Aorta (tissue), 5 donors: Measurements from ENCODE around the gene GPC5. TPM values are rescaled to one million over a fixed set of nuclear protein-coding genes. Genes with fewer than 3 reads are reported as not detected.
A peak's percentile ranks its signal among the peaks of the same experiment; 100 is the strongest.
"Not testable (repeated sequence)": the region's sequence is repeated elsewhere in the genome, so short reads cannot be mapped to it uniquely, and the experiment has no call there.

Experiments
- ATAC-seq: fragments of 200-7000 bp; cut with Tn5 transposase; one replicate; pipeline ENCODE4 v1.9.1; 2022; ENCODE audit warnings: moderate library complexity; ENCODE audit not compliant: low FRiP score
- DNase-seq, 2 donors: peaks; one replicate each; pipeline ENCODE4 v3.0.0-alpha.2; 2020
- H3K27ac ChIP-seq, 2 donors: one replicate each; pipeline ENCODE4 v1.5.1; 2013; ENCODE audit warnings: low read length in 2 of 2, mild to moderate bottlenecking in 2 of 2, moderate library complexity in 2 of 2, control low read depth in 1 of 2, inconsistent platforms in 1 of 2, low read depth in 1 of 2
- H3K27me3 ChIP-seq, 2 donors: one replicate each; pipeline ENCODE4 v1.6.1; 2013; ENCODE audit warnings: control low read depth in 1 of 2, low read length in 1 of 2, mild to moderate bottlenecking in 1 of 2, moderate library complexity in 1 of 2; ENCODE audit not compliant: insufficient read depth in 2 of 2, control insufficient read depth in 1 of 2
- H3K36me3 ChIP-seq, 2 donors: one replicate each; pipeline ENCODE4 v1.6.1; 2013; ENCODE audit warnings: control low read depth in 1 of 2, low read length in 1 of 2, mild to moderate bottlenecking in 1 of 2; ENCODE audit not compliant: insufficient read depth in 2 of 2, control insufficient read depth in 1 of 2
- H3K4me1 ChIP-seq, 2 donors: one replicate each; pipeline ENCODE4 v1.6.1; 2013; ENCODE audit warnings: low read length in 2 of 2, control low read depth in 1 of 2, mild to moderate bottlenecking in 1 of 2, moderate library complexity in 1 of 2; ENCODE audit not compliant: insufficient read depth in 2 of 2, control insufficient read depth in 1 of 2
- H3K4me3 ChIP-seq, 2 donors: one replicate each; pipeline ENCODE4 v1.5.1; 2013; ENCODE audit warnings: low read length in 2 of 2, control low read depth in 1 of 2, mild to moderate bottlenecking in 1 of 2
- H3K9me3 ChIP-seq: one replicate; pipeline ENCODE4 v1.6.1; 2013; ENCODE audit warnings: mild to moderate bottlenecking, low read length; ENCODE audit not compliant: control insufficient read depth
- WGBS, 2 donors: extraction: QIAGEN DNeasy Blood & Tissue Kit; methylation state at CpG; one replicate each; pipeline ENCODE4 v1.1.7; 2013; 5-methylcytosine and 5-hydroxymethylcytosine counted together
- intact Hi-C, 2 donors: fragments of 100-400 bp; cut with DNase I; formaldehyde crosslinking; loops; one replicate each; pipeline versions ENCODE4 v1.14.2 to v1.15.0; 2022
- polyA plus RNA-seq, 2 donors: library from polyadenylated mRNA; stranded (reverse); fragments of 200-250 nt; gene quantifications; one replicate each; pipeline ENCODE4 v1.2.3, GENCODE V29; 2013
- total RNA-seq, 2 donors: library from RNA; stranded (reverse); fragmentation: NEBNext Ultra II Directional; extraction: Animal tissue kit (Norgen Biotek cat#: 25700); gene quantifications; one replicate each; pipeline ENCODE4 v1.2.1, GENCODE V29; 2021
- donor health status: healthy with polysubstance abuse.
- donor health status: Bipolar disorder and iron deficiency.
- donor health status: DM: no; HTN: no; CAD: no.
- donor health status: DM: no; HTN: no; CAD: no.
- donor health status: DM: yes; HTN: yes; CAD: no.

The GPC5 gene
- total and polyA plus RNA-seq, 4 donors: 0.97 to 1.5 TPM; not detected in 2

DNA sequence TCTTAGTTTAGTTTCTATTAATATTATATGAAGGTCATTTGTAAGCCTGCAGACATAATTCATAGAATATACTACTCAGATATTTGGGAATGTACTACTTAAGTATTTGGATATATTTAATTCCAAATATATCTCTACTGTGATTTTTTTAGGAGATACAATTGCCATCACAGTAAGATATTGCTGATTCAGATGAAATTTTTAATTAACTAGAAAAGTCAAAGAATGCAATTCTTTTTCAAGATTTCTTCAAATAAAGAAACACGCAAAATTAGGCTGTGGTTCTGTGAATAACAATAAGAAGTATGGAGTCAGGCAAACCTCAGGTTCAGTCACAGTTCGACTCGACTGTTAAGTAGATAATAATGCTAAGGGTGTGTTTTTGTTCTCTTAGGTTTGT lies 1277.8 kb downstream of the GPC5 start:
- DNase-seq: no peak
- Histone ChIP-seq H3K4me3 (no peak overlapping the region), H3K27ac (no peak overlapping the region), H3K4me1 (no peaks in the 10 kb centered on the region), H3K36me3 (no peaks in the 10 kb centered on the region), H3K9me3 (no peaks in the 10 kb centered on the region), H3K27me3 (no peaks in the 10 kb centered on the region)
- intact Hi-C loops: no loop called here
- WGBS, 2 donors: 93 to 96% methylated on average over 3 of the region's 3 CpGs
- ATAC-seq: no peak

DNA sequence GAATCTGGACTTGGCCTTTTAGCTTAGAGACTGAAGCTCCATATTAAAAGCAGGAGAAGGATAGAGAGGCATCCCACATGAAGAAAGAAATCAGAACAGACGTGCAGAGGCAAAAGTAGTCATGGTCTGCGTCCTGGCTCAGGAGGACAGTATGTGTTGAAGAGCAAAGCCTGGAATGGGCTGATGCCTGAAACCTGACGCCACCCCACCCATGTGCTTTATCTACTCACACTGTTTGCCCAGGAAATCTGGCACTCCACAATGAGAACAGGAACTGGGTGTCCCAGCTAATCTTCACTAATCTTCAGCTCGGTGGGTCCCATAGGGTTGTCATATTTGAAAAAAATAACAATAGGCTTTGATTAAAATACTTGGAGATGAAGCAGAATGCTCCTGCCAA lies 1279.2 kb downstream of the GPC5 start:
- no peaks in the 10 kb centered on the region for H3K4me1 ChIP-seq
- WGBS, 2 donors: 75 to 77% methylated on average over 4 of the region's 4 CpGs
- DNase-seq: no peak
- H3K4me3 ChIP-seq: no peak overlapping the region
- no peak for ATAC-seq
- H3K27me3 ChIP-seq: no peaks in the 10 kb centered on the region
- H3K9me3 ChIP-seq: no peaks in the 10 kb centered on the region
- intact Hi-C loops: no loop called here
- no peak overlapping the region for H3K27ac ChIP-seq
- no peaks in the 10 kb centered on the region for H3K36me3 ChIP-seq

GRCh38 chr13:92679602-92680001 lies 1281.2 kb downstream of the GPC5 start:
- Histone ChIP-seq H3K27me3 (no peaks in the 10 kb centered on the region), H3K4me1 (no peaks in the 10 kb centered on the region), H3K9me3 (no peaks in the 10 kb centered on the region), H3K36me3 (no peaks in the 10 kb centered on the region), H3K4me3 (no peak overlapping the region), H3K27ac (no peak overlapping the region)
- intact Hi-C loops: no loop called here
- no peak for DNase-seq
- WGBS, 2 donors: 97% methylated on average over 7 of the region's 7 CpGs
- no peak for ATAC-seq

DNA sequence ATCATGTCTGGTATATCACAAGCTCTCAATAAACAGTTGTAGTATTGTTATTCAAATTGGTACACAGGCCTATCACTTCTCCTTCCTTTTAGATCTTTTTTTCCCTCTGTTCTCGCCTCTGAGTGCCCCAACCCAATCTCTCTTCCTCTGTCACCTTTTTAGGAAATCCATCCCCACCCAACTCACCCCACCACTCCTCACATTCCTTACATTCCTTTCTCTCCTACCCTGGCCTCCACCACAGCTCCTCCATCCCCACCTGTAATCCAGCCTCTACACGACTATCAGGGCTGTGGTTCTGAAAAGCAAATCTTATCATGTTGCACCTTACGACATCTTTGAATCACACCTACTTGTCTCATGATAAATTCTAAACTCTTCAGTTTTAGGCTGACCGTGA lies 1282.8 kb downstream of the GPC5 start:
- H3K4me1 ChIP-seq: no peaks in the 10 kb centered on the region
- H3K9me3 ChIP-seq: no peaks in the 10 kb centered on the region
- no peak for DNase-seq
- no peaks in the 10 kb centered on the region for H3K36me3 ChIP-seq
- no peak overlapping the region for H3K27ac ChIP-seq
- intact Hi-C loops: no loop called here
- no peak for ATAC-seq
- no peaks in the 10 kb centered on the region for H3K27me3 ChIP-seq
- H3K4me3 ChIP-seq: no peak overlapping the region
- WGBS, 2 donors: 96 to 97% methylated on average over 4 of the region's 4 CpGs

GRCh38 chr13:92682832-92683517 lies 1284.6 kb downstream of the GPC5 start:
- peak; percentile 36 for ATAC-seq

GRCh38 chr13:92694047-92694446 lies 1295.6 kb downstream of the GPC5 start:
- no peaks in the 10 kb centered on the region for H3K4me1 ChIP-seq
- H3K27ac ChIP-seq: no peak overlapping the region
- no peaks in the 10 kb centered on the region for H3K27me3 ChIP-seq
- H3K4me3 ChIP-seq: no peak overlapping the region
- intact Hi-C loops: no loop called here
- DNase-seq: no peak
- H3K36me3 ChIP-seq: no peaks in the 10 kb centered on the region
- H3K9me3 ChIP-seq: no peaks in the 10 kb centered on the region
- no peak for ATAC-seq

More at GRCh38 chr13:92682832-92683517, 1284.6 kb downstream of the GPC5 start:
- intact Hi-C loops: no loop called here
- no peak overlapping the region for H3K4me3 ChIP-seq
- H3K36me3 ChIP-seq: no peaks in the 10 kb centered on the region
- H3K27ac ChIP-seq: no peak overlapping the region
- H3K9me3 ChIP-seq: no peaks in the 10 kb centered on the region
- 29 to 31% methylated on average over 5 of the region's 5 CpGs for WGBS, 2 donors
- no peaks in the 10 kb centered on the region for H3K27me3 ChIP-seq
- no peak for DNase-seq
- no peaks in the 10 kb centered on the region for H3K4me1 ChIP-seq

- H3K4me1 ChIP-seq, H3K4me3 ChIP-seq, ATAC-seq, H3K36me3 ChIP-seq, intact Hi-C loops, H3K27ac ChIP-seq, H3K9me3 ChIP-seq, DNase-seq, H3K27me3 ChIP-seq: not testable (repeated sequence)
- 87 to 88% methylated on average over 4 of the region's 4 CpGs for WGBS, 2 donors
Measured at GRCh38 chr13:92695827-92696226, 1297.4 kb downstream of the GPC5 start.

- no peak overlapping the region for H3K4me3 ChIP-seq
- no peak overlapping the region for H3K27ac ChIP-seq
- H3K36me3 ChIP-seq: no peaks in the 10 kb centered on the region
- intact Hi-C loops: loop anchor here in 1 of 2 donors (10.0 kb wide), 2 partner anchors 508 to 1628 kb away; partner anchors contain the start of gene GPC6
- H3K4me1 ChIP-seq: no peaks in the 10 kb centered on the region
- H3K27me3 ChIP-seq: no peaks in the 10 kb centered on the region
- H3K9me3 ChIP-seq: no peaks in the 10 kb centered on the region
- ATAC-seq: peak; percentile 41
- no peak for DNase-seq
- 29 to 38% methylated on average over 6 of the region's 6 CpGs for WGBS, 2 donors
Measured at GRCh38 chr13:92716749-92717148, 1318.3 kb downstream of the GPC5 start.

DNA sequence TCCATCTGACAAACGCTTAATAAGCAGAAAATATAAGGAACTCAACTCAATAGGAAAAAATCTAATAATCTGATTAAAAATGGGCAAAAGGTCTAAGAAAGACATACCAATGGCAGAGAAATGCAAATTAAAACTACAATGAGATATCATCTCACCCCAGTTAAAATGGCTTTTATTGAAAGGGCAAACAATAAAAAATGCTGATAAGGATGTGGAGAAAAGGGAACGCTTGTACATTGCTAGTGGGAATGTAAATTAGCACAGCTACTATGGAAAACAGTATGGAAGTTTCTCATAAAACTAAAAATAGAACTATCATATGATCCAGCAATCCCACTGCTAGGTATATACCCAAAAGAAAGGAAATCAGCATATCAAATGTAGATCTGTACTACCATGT lies 1319.4 kb downstream of the GPC5 start:
- no peaks in the 10 kb centered on the region for H3K9me3 ChIP-seq
- 97 to 100% methylated on average over 2 of the region's 2 CpGs for WGBS, 2 donors
- no peak overlapping the region for H3K27ac ChIP-seq
- intact Hi-C loops: loop anchor here in 1 of 2 donors (10.0 kb wide), 2 partner anchors 507 to 1627 kb away; partner anchors contain the start of gene GPC6
- ATAC-seq (no peak), DNase-seq (no peak)
- no peaks in the 10 kb centered on the region for H3K4me1 ChIP-seq
- H3K27me3 ChIP-seq: no peaks in the 10 kb centered on the region
- H3K36me3 ChIP-seq: no peaks in the 10 kb centered on the region
- no peak overlapping the region for H3K4me3 ChIP-seq
